H1 (cell line): ENCODE results near the gene KCNK7. TPM values are rescaled to one million over a fixed set of nuclear protein-coding genes. Genes with fewer than 3 reads are reported as not detected.

Experiments used
- BCL11A ChIP-seq, 2 experiments: IDR thresholded peaks; one replicate each; pipeline ENCODE4 v1.6.1; 2011; ENCODE audit warnings: low read depth in 2 of 2, low read length in 2 of 2, mild to moderate bottlenecking in 2 of 2
- CBX5 ChIP-seq: fragments of 300-800, 300-1000 bp; sonication (generic); IDR thresholded peaks from 2 replicates; pipeline ENCODE4 v1.7.1; 2016; ENCODE audit warnings: antibody characterized with exemption, low read length, low read depth
- CHD2 ChIP-seq: IDR thresholded peaks from 2 replicates; pipeline ENCODE4 v1.6.1; 2012; ENCODE audit warnings: low read length, improper control_type of control experiment
- POLR2A ChIP-seq, 2 experiments: IDR thresholded peaks; 1 replicate in 1 of 2; 2 replicates in 1 of 2; pipeline ENCODE4 v1.6.1; 2011; ENCODE audit warnings: low read depth in 2 of 2, low read length in 2 of 2, mild to moderate bottlenecking in 2 of 2; ENCODE audit errors: control extremely low read depth in 1 of 2
- POLR2AphosphoS5 ChIP-seq: IDR thresholded peaks from 2 replicates; pipeline ENCODE4 v1.6.1; 2011; ENCODE audit warnings: low read depth, low read length
- SIRT6 ChIP-seq: IDR thresholded peaks from one replicate; pipeline ENCODE4 v1.7.1; 2012; ENCODE audit warnings: low read length, inconsistent platforms
- TAF1 ChIP-seq: IDR thresholded peaks from 2 replicates; pipeline ENCODE4 v1.6.1; 2011; ENCODE audit warnings: mild to moderate bottlenecking, low read depth, low read length
- TAF7 ChIP-seq: optimal IDR thresholded peaks from 2 replicates; pipeline ENCODE3; 2011; ENCODE audit warnings: low read depth, mild to moderate bottlenecking, inconsistent platforms, low read length, moderate library complexity, borderline replicate concordance
- YY1 ChIP-seq: IDR thresholded peaks from 2 replicates; pipeline ENCODE4 v1.6.1; 2011; ENCODE audit warnings: low read depth, mild to moderate bottlenecking, low read length
- polyA plus RNA-seq, 7 experiments: library from polyadenylated mRNA; depleted of rRNA in 3 of 7; stranded (reverse) in 5 of 7; unstranded in 2 of 7; fragments of >200 nt in 5 of 7; fragments of 200-250 nt in 2 of 7; gene quantifications; 1 replicate in 5 of 7; 2 replicates in 1 of 7; 4 replicates in 1 of 7; pipeline versions ENCODE4 v1.2.1 to v1.2.3, GENCODE V29; 2011 to 2013; ENCODE audit warnings: missing spikeins in 2 of 7, mixed read lengths in 2 of 7
- total RNA-seq: library from RNA; stranded (reverse); fragmentation: NEBNext Ultra II Directional; extraction: Animal tissue kit (Norgen Biotek cat#: 25700); gene quantifications from 2 replicates; pipeline ENCODE4 v1.2.1, GENCODE V29; 2021
- TF ChIP-seq, protein P1 (sequence below): fragments of 300-600 bp; sonication (generic); IDR thresholded peaks from 2 replicates; pipeline ENCODE4 v1.7.1; 2012; ENCODE audit warnings: low read length, moderate library complexity, mild to moderate bottlenecking, inconsistent platforms; ENCODE audit not compliant: insufficient replicate concordance
- TF ChIP-seq, protein P2 (sequence below), 3 experiments: IDR thresholded peaks; 1 replicate in 2 of 3; 2 replicates in 1 of 3; pipeline versions ENCODE4 v1.5.1 to v1.6.1; 2011; ENCODE audit warnings: low read length in 3 of 3, mild to moderate bottlenecking in 3 of 3, inconsistent platforms in 2 of 3, low read depth in 1 of 3, moderate library complexity in 1 of 3; ENCODE audit not compliant: insufficient read depth in 1 of 3; ENCODE audit errors: control extremely low read depth in 1 of 3

Gene KCNK7
- total and polyA plus RNA-seq, 2 of the 8 experiments (the other 6 are each of a cell fraction or from before 2014, with no cell fraction given) = 0.74 to 1.0 TPM

DNA sequence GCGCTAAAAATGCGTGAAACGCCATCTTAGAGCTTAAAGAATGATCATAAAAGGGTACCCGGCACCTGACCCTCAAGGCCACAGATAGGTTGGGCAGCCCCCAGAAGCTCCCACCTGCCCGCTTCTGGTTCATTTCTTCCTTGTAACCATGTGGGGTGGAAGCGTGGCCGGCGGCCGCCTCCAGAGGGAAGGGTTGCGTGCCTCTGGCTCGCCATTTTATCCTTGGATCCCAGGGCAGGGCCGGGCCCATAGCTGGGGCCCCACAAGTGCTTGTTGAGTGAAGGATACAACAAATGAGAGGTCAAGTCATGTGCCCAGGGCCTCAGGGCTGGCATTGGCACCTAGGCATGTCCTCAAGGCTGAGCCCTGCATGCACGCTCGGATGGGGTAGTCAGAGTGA is 25.9 kb upstream of the KCNK7 start (continued):
- TF ChIP-seq, protein P1, sequence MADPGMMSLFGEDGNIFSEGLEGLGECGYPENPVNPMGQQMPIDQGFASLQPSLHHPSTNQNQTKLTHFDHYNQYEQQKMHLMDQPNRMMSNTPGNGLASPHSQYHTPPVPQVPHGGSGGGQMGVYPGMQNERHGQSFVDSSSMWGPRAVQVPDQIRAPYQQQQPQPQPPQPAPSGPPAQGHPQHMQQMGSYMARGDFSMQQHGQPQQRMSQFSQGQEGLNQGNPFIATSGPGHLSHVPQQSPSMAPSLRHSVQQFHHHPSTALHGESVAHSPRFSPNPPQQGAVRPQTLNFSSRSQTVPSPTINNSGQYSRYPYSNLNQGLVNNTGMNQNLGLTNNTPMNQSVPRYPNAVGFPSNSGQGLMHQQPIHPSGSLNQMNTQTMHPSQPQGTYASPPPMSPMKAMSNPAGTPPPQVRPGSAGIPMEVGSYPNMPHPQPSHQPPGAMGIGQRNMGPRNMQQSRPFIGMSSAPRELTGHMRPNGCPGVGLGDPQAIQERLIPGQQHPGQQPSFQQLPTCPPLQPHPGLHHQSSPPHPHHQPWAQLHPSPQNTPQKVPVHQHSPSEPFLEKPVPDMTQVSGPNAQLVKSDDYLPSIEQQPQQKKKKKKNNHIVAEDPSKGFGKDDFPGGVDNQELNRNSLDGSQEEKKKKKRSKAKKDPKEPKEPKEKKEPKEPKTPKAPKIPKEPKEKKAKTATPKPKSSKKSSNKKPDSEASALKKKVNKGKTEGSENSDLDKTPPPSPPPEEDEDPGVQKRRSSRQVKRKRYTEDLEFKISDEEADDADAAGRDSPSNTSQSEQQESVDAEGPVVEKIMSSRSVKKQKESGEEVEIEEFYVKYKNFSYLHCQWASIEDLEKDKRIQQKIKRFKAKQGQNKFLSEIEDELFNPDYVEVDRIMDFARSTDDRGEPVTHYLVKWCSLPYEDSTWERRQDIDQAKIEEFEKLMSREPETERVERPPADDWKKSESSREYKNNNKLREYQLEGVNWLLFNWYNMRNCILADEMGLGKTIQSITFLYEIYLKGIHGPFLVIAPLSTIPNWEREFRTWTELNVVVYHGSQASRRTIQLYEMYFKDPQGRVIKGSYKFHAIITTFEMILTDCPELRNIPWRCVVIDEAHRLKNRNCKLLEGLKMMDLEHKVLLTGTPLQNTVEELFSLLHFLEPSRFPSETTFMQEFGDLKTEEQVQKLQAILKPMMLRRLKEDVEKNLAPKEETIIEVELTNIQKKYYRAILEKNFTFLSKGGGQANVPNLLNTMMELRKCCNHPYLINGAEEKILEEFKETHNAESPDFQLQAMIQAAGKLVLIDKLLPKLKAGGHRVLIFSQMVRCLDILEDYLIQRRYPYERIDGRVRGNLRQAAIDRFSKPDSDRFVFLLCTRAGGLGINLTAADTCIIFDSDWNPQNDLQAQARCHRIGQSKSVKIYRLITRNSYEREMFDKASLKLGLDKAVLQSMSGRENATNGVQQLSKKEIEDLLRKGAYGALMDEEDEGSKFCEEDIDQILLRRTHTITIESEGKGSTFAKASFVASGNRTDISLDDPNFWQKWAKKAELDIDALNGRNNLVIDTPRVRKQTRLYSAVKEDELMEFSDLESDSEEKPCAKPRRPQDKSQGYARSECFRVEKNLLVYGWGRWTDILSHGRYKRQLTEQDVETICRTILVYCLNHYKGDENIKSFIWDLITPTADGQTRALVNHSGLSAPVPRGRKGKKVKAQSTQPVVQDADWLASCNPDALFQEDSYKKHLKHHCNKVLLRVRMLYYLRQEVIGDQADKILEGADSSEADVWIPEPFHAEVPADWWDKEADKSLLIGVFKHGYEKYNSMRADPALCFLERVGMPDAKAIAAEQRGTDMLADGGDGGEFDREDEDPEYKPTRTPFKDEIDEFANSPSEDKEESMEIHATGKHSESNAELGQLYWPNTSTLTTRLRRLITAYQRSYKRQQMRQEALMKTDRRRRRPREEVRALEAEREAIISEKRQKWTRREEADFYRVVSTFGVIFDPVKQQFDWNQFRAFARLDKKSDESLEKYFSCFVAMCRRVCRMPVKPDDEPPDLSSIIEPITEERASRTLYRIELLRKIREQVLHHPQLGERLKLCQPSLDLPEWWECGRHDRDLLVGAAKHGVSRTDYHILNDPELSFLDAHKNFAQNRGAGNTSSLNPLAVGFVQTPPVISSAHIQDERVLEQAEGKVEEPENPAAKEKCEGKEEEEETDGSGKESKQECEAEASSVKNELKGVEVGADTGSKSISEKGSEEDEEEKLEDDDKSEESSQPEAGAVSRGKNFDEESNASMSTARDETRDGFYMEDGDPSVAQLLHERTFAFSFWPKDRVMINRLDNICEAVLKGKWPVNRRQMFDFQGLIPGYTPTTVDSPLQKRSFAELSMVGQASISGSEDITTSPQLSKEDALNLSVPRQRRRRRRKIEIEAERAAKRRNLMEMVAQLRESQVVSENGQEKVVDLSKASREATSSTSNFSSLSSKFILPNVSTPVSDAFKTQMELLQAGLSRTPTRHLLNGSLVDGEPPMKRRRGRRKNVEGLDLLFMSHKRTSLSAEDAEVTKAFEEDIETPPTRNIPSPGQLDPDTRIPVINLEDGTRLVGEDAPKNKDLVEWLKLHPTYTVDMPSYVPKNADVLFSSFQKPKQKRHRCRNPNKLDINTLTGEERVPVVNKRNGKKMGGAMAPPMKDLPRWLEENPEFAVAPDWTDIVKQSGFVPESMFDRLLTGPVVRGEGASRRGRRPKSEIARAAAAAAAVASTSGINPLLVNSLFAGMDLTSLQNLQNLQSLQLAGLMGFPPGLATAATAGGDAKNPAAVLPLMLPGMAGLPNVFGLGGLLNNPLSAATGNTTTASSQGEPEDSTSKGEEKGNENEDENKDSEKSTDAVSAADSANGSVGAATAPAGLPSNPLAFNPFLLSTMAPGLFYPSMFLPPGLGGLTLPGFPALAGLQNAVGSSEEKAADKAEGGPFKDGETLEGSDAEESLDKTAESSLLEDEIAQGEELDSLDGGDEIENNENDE = no peak
- TF ChIP-seq CBX5 (no peak), TAF7 (no peak), TAF1 (no peak), POLR2AphosphoS5 (no peak), POLR2A (IDR thresholded peaks at IDR 0.05; ENCODE audit: control extremely low read depth in 1 of 2, low read depth in 2 of 2, low read length in 2 of 2) (no peak), YY1 (no peak), BCL11A (IDR thresholded peaks at IDR 0.05; ENCODE audit: low read depth in 2 of 2, low read length in 2 of 2) (no peak), CHD2 (no peak), SIRT6 (no peak)
- TF ChIP-seq, protein P2, sequence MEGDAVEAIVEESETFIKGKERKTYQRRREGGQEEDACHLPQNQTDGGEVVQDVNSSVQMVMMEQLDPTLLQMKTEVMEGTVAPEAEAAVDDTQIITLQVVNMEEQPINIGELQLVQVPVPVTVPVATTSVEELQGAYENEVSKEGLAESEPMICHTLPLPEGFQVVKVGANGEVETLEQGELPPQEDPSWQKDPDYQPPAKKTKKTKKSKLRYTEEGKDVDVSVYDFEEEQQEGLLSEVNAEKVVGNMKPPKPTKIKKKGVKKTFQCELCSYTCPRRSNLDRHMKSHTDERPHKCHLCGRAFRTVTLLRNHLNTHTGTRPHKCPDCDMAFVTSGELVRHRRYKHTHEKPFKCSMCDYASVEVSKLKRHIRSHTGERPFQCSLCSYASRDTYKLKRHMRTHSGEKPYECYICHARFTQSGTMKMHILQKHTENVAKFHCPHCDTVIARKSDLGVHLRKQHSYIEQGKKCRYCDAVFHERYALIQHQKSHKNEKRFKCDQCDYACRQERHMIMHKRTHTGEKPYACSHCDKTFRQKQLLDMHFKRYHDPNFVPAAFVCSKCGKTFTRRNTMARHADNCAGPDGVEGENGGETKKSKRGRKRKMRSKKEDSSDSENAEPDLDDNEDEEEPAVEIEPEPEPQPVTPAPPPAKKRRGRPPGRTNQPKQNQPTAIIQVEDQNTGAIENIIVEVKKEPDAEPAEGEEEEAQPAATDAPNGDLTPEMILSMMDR (IDR thresholded peaks at IDR 0.05; ENCODE audit: control extremely low read depth in 1 of 3, insufficient read depth in 1 of 3, low read depth in 1 of 3, low read length in 3 of 3) = no peak
